ENCODE data around the gene FAM120AOS. TPM values are rescaled to one million over a fixed set of nuclear protein-coding genes. Genes with fewer than 3 reads are reported as not detected.

Gene FAM120AOS
- total RNA-seq, 1 experiment from 2014 or later, result 53.6 TPM

GRCh38 chr9:93398471-93398870, 54.9 kb downstream of the FAM120AOS start:
- no peak overlapping the region; a peak in 2 of 7 replicates for H3K27ac Mint-ChIP-seq
- H4K91ac ChIP-seq (ENCODE audit: insufficient read length, low read depth, low read length), result no peak overlapping the region
- no peak overlapping the region for H2BK15ac ChIP-seq (ENCODE audit: low read depth, low read length)
- no peak overlapping the region for H3K18ac ChIP-seq (ENCODE audit: insufficient read length, low read depth, low read length)
- no peak overlapping the region for H2BK20ac ChIP-seq (ENCODE audit: low read depth, low read length, poor library complexity, severe bottlenecking)
- H3K9me3 Mint-ChIP-seq, result no peaks in the 10 kb centered on the region
- H3K27me3 Mint-ChIP-seq (ENCODE audit: low read depth), result peaks cover 7% of the 10 kb centered on the region; the same call in 1 of the 2 replicates
- H3K4me2 ChIP-seq (ENCODE audit: insufficient read depth, insufficient read length, low read length), result no peak overlapping the region
- no peak overlapping the region for H2BK12ac ChIP-seq (ENCODE audit: insufficient read length, low read depth, low read length)
- H3K27ac ChIP-seq (ENCODE audit: insufficient read length, low read depth, low read length), result no peak overlapping the region
- H3K79me2 ChIP-seq (ENCODE audit: insufficient read depth, low read length), result no peaks in the 10 kb centered on the region
- no peaks in the 10 kb centered on the region for H3K27me3 ChIP-seq (ENCODE audit: insufficient read depth, low read length)
- no peak overlapping the region for H3K14ac ChIP-seq (ENCODE audit: insufficient read depth, low read length)
- no CpG with 5 or more reads among the region's 9 CpGs for WGBS (ENCODE audit: extremely low coverage, insufficient read length, low lambda C conversion rate)
- no peak overlapping the region for H3K4me3 Mint-ChIP-seq
- no peaks in the 10 kb centered on the region for H3K9me3 ChIP-seq (ENCODE audit: control insufficient read depth, low read depth, low read length)
- no peak overlapping the region for H3T11ph ChIP-seq (ENCODE audit: low read length)
- H3K79me1 ChIP-seq (ENCODE audit: insufficient read depth, low read depth, low read length, poor library complexity, severe bottlenecking), result no peaks in the 10 kb centered on the region
- no peak for DNase-seq
- H4K5ac ChIP-seq (ENCODE audit: insufficient read length, low read depth, low read length), result no peak overlapping the region
- no peaks in the 10 kb centered on the region for H3K23me2 ChIP-seq (ENCODE audit: insufficient read length, low read depth, low read length, poor library complexity, severe bottlenecking)
- no peaks in the 10 kb centered on the region for H4K20me1 ChIP-seq (ENCODE audit: control insufficient read depth, insufficient read depth, insufficient read length)
- no peak overlapping the region for H4K8ac ChIP-seq (replicated peaks; ENCODE audit: insufficient read length, low read depth, low read length)
- H3K56ac ChIP-seq (ENCODE audit: insufficient read length, low read depth, low read length), result no peak overlapping the region
- no peak overlapping the region for H2BK5ac ChIP-seq (ENCODE audit: insufficient read length, low read length)
- H3K36me3 Mint-ChIP-seq (ENCODE audit: insufficient read depth in 1 of 3, low read depth in 3 of 3), result no peaks in the 10 kb centered on the region; a peak in 1 of 7 replicates
- no peak overlapping the region for H2BK120ac ChIP-seq (ENCODE audit: low read depth, low read length, poor library complexity, severe bottlenecking)
- H3K23ac ChIP-seq (ENCODE audit: insufficient read length, low read depth, low read length), result no peak overlapping the region
- H3K4ac ChIP-seq (ENCODE audit: low read depth, low read length), result no peak overlapping the region
- no peak overlapping the region for H2AK5ac ChIP-seq (ENCODE audit: insufficient read length, low read length)
- H3K4me1 Mint-ChIP-seq, result no peaks in the 10 kb centered on the region
- H3K9ac ChIP-seq (ENCODE audit: extremely low read depth, insufficient read length, low read length), result no peak overlapping the region
- no peak overlapping the region for H2AFZ ChIP-seq (ENCODE audit: low read length)
- TF ChIP-seq, protein P1, sequence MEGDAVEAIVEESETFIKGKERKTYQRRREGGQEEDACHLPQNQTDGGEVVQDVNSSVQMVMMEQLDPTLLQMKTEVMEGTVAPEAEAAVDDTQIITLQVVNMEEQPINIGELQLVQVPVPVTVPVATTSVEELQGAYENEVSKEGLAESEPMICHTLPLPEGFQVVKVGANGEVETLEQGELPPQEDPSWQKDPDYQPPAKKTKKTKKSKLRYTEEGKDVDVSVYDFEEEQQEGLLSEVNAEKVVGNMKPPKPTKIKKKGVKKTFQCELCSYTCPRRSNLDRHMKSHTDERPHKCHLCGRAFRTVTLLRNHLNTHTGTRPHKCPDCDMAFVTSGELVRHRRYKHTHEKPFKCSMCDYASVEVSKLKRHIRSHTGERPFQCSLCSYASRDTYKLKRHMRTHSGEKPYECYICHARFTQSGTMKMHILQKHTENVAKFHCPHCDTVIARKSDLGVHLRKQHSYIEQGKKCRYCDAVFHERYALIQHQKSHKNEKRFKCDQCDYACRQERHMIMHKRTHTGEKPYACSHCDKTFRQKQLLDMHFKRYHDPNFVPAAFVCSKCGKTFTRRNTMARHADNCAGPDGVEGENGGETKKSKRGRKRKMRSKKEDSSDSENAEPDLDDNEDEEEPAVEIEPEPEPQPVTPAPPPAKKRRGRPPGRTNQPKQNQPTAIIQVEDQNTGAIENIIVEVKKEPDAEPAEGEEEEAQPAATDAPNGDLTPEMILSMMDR (conservative IDR thresholded peaks at IDR 0.05), result no peak
- no peaks in the 10 kb centered on the region for H3K4me1 ChIP-seq (ENCODE audit: insufficient read depth, low read length)

Measured in H9 (cell line).